Activated naive CD4-positive, alpha-beta T cell treated with anti-CD3 and anti-CD28 coated beads, Interleukin-2, amount 10 ng/mL, durations not matched to agents 7 days and 5 days (primary cell): ENCODE measurements around the gene CHRNA3.
A peak's percentile ranks its signal among the peaks of the same experiment; 100 is the strongest.

ENCODE experiments used
- CTCF ChIA-PET: fragments of 350-600 bp; sonication (Branson Sonifier 250); formaldehyde crosslinking; loops from one replicate; lab custom pipeline; 2021; ENCODE audit warnings: antibody characterized with exemption; lab: Charles Lee
- DNase-seq: peaks from one replicate; pipeline ENCODE4 v3.0.0-alpha.2; 2020
- H3K27ac Mint-ChIP-seq: one replicate; pipeline ENCODE4 v1.8.0; 2021; ENCODE audit warnings: mild to moderate bottlenecking, moderate library complexity, mixed read lengths
- H3K27me3 Mint-ChIP-seq: one replicate; pipeline ENCODE4 v1.8.0; 2021; ENCODE audit warnings: mild to moderate bottlenecking, mixed read lengths
- H3K36me3 Mint-ChIP-seq: one replicate; pipeline ENCODE4 v1.8.0; 2021; ENCODE audit warnings: mixed read lengths
- H3K4me1 Mint-ChIP-seq: one replicate; pipeline ENCODE4 v1.8.0; 2021; ENCODE audit warnings: mixed read lengths
- H3K4me3 Mint-ChIP-seq: one replicate; pipeline ENCODE4 v1.8.0; 2021; ENCODE audit warnings: mild to moderate bottlenecking, moderate library complexity, mixed read lengths
- H3K9me3 Mint-ChIP-seq: one replicate; pipeline ENCODE4 v1.8.0; 2021; ENCODE audit warnings: mixed read lengths

CHRNA3 gene

DNA sequence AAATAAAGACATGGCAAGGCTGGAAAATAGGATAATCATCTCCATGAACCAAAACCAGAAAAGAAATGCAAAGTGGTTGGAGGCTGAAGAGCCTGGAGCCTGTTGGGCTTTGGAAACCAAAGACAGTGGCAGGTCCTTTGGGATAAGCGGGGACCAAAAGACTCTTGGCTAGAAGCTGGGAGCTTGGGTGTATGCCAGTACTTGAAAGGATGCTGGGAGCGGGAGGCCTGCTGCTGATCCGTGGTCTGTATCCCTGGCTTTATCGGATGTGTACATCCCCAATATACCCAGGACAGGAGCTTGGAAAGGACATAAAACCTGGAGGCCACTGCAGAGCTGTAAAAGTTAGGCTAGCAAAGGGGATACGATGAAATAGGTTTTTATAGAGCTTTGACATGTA, 21.5 kb upstream of the CHRNA3 start:
- no peaks in the 10 kb centered on the region for H3K36me3 Mint-ChIP-seq
- H3K4me3 Mint-ChIP-seq: no peak overlapping the region
- no peak for DNase-seq
- CTCF ChIA-PET: interaction anchor here (0.7 kb wide), 2 partner anchors 68 to 70 kb away, joined by 3 read pairs; no protein-coding TSS in a partner anchor
- H3K9me3 Mint-ChIP-seq: no peaks in the 10 kb centered on the region
- H3K27me3 Mint-ChIP-seq: peaks cover 44% of the 10 kb centered on the region
- peaks cover 15% of the 10 kb centered on the region for H3K4me1 Mint-ChIP-seq
- H3K27ac Mint-ChIP-seq: no peak overlapping the region

DNA sequence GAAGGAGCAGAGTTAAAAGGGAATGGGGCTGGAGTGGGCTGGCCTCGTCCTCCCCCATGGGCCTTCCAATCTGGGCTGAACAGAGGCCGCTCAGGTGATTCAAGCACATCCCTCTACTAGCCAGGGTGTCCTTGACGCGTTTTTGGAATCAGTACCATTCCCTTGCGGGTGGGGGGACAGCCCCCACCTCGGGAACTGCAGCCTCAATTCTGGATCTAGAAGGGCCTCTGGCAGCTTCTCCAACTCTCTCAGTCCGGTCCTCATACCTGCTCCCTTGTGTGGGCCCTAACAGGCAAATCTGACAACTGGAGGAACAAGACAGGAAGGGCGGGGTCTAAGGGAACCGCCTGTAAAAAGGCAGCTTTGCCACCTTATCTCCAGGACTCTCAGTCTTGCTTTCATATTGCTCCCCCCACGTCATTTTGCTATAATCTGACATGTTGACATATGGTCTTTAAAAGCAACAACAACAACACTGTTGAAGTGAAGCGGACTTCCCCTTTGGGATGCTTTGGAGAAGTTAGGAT, 21.0 kb upstream of the CHRNA3 start:
- H3K27ac Mint-ChIP-seq: no peak overlapping the region
- no peaks in the 10 kb centered on the region for H3K36me3 Mint-ChIP-seq
- H3K4me1 Mint-ChIP-seq: peaks cover 15% of the 10 kb centered on the region
- CTCF ChIA-PET: interaction anchor here (3.3 kb wide), 1 partner anchor 69 kb away, joined by 24 read pairs; no protein-coding TSS in a partner anchor
- no peak for DNase-seq
- peak overlapping the region; percentile 56 for H3K4me3 Mint-ChIP-seq
- H3K9me3 Mint-ChIP-seq: no peaks in the 10 kb centered on the region
- H3K27me3 Mint-ChIP-seq: peaks cover 49% of the 10 kb centered on the region

DNA sequence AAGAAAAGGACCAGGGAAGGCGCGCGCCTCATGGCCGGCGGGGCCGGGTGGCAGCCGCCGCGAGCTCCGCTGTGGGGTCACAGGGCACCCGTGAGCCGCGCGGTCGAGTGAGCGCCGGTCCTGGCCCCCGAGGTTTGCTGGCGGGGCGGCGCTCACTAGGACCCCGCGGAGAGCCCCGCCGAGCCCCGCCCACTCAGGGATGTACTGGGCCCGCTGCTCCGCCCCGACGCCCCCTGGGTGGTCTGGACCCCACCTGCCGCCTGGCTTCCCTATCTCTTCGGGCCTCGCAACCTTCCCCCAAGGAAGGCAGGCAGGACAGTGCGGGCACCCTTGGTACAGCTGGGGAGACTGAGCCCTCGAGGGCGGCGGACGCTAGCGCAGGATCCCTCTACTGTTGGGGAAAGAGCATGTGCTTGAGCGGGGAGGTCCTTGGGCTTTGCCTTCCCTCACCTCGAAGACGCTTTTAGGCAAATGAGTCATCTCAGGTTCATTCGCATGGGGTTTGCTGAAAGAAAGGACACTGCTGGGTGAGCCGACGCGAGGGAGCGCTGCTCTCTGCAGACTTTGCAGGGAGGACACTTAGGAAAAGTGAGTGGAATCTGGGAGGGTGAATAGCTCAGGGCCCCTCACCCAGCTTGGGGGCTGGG, 20.4 kb upstream of the CHRNA3 start, which contains the start of gene CHRNB4:
Gene CHRNB4, minus strand, starts transcription at position 109 of the 647 bp plus-strand sequence. Its CDS starts 77 bp downstream, at position 32.
- Mint-ChIP-seq H3K4me1 (peaks cover 15% of the 10 kb centered on the region), H3K36me3 (no peaks in the 10 kb centered on the region), H3K9me3 (no peaks in the 10 kb centered on the region), H3K27me3 (peaks cover 55% of the 10 kb centered on the region), H3K4me3 (peak within 1 kb of the TSS; percentile 57), H3K27ac (no peak within 1 kb of the TSS)
- CTCF ChIA-PET: interaction anchor here (1.0 to 3.3 kb wide), 2 partner anchors 22 to 69 kb away, joined by 3 to 24 read pairs; no protein-coding TSS in a partner anchor
- DNase-seq: peak; percentile 41

DNA sequence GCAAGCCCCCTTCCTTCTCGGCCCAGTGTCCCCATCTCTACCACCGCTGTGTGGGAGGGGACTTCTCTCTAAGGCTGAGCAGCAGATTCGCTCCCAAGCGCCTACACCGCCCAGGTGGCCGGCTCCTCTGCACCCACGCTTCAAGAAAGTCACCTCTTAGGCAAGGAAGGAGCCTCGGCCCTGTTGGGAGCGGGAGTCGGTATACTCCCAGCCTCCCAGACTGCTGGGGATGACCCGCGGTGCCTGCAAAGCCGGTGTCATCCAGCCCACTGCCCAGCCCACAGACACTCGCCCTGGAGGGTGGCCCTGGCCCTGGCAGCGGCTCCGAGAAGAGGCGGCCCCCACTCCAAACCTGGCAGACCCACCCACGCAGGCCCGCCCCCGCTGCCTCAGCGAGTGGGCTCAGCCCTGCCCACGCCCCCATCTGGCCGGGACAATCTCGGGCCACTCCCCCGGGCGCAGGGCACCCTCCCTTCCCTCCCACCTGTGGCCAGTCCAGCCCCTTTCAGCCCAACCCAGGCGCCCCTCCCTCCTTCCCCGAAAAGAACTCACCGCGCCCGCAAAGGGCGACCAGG, 19.8 kb upstream of the CHRNA3 start:
- Mint-ChIP-seq H3K4me1 (peaks cover 15% of the 10 kb centered on the region), H3K4me3 (peak overlapping the region; percentile 57), H3K9me3 (no peaks in the 10 kb centered on the region), H3K27ac (no peak overlapping the region), H3K27me3 (peaks cover 56% of the 10 kb centered on the region), H3K36me3 (no peaks in the 10 kb centered on the region)
- DNase-seq: peak; percentile 34
- CTCF ChIA-PET: interaction anchor here (0.9 to 3.3 kb wide), 4 partner anchors 21 to 98 kb away, joined by 3 to 24 read pairs (median 6); no protein-coding TSS in a partner anchor

DNA sequence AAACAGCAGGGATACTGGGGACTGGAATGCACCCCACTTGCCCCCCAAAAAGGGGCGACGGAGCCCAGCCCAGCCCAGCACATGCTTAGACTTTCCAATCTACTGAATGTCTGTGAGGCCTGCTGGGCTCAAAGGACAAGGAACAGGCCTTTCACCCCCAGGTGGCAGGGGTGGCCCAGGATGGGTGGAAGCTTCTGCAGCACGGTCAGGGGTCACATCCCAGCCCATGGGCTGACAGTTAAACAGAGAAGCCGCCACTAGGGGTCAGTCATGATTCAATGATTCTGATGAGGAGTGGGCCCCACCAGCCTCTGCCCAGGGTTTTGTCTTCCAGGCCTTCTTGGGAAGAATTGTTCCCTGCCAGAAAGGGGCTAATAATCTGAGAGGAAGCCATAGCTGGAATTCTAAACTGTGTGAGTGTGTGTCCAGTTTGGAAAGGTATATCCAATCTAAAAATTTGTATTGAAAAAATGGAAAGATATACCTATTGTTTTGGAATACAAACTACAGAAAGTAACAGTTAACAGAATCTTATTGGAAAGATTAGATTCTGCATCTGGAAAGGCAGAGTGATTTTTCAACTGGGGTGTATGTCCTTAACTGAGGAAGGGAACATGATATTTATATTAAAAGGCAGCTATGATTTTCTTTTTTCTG, 18.0 kb upstream of the CHRNA3 start:
- peaks cover 15% of the 10 kb centered on the region for H3K4me1 Mint-ChIP-seq
- no peaks in the 10 kb centered on the region for H3K9me3 Mint-ChIP-seq
- CTCF ChIA-PET: interaction anchor here (0.9 to 3.3 kb wide), 12 partner anchors 8 to 331 kb away, joined by 3 to 24 read pairs (median 4); partner anchors contain the start of gene CHRNA3
- DNase-seq: peak; percentile 68
- peaks cover 59% of the 10 kb centered on the region for H3K27me3 Mint-ChIP-seq
- no peak overlapping the region for H3K4me3 Mint-ChIP-seq
- H3K27ac Mint-ChIP-seq: no peak overlapping the region
- no peaks in the 10 kb centered on the region for H3K36me3 Mint-ChIP-seq

DNA sequence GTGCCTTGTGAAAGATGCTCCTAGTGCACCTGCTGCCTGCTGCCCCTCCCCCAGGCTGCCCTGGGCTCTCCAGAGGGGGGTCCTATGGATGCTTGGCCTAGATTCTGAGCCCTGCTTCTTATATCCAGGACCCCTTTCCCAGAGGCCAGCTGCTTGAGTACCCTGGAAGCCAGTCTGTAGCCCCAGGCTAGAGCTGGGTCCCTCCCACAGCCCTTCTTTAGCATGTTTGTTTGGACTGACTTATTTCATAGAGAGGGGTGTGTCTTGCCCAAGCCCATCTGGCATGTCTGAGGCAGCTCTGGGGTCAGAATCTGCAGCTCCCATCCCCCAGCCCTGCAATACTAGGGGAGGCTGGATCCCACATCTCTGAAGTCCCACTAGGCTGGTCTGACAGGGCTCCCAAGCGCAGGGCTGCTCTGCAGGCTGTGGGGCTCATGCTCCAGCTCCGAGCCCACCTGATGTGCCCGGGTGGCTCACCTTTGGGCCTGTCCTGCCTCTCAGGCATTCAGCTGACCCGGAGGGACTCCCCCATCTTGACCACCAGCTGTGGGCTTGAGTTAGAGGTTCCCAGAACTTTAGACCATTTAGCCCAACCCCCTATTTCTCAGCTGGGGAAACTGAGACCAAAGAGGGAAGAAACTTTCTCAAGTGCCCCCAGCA, 17.1 kb upstream of the CHRNA3 start:
- DNase-seq: no peak
- Mint-ChIP-seq H3K27me3 (peaks cover 63% of the 10 kb centered on the region), H3K4me3 (no peak overlapping the region), H3K36me3 (no peaks in the 10 kb centered on the region), H3K9me3 (peaks cover 2% of the 10 kb centered on the region), H3K27ac (no peak overlapping the region), H3K4me1 (peaks cover 15% of the 10 kb centered on the region)
- CTCF ChIA-PET: interaction anchor here (1.1 to 2.2 kb wide), 8 partner anchors 11 to 330 kb away, joined by 3 to 10 read pairs (median 4); partner anchors contain the start of gene CHRNA3

DNA sequence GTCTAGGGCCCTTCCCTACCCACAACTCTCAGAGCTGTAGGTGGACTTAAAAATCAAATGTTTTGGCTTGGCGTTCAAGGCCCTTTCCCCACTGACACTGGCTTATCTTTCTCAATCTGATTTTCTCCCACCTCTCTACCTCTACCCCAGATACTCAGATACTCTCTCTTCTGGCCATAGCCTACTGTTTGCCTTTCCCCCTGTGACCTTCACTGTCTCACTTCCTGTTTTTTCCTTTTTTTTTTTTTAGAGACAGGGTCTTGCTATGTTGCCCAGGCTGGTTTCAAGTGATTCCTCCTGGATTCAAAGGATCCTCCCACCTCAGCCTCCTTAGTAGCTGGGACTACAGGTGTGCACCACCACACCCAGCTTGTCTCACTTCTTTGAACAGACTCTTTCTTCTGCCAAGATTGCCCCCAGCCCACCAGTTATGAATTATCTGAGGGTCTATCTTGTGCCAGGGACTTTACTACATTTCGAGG, 15.6 kb upstream of the CHRNA3 start:
- CTCF ChIA-PET: interaction anchor here (0.9 to 2.2 kb wide), 3 partner anchors 71 to 103 kb away, joined by 3 to 9 read pairs (median 4); no protein-coding TSS in a partner anchor
- Mint-ChIP-seq H3K27me3 (peaks cover 54% of the 10 kb centered on the region), H3K27ac (no peak overlapping the region), H3K4me3 (no peak overlapping the region), H3K4me1 (peaks cover 7% of the 10 kb centered on the region), H3K9me3 (peaks cover 2% of the 10 kb centered on the region), H3K36me3 (no peaks in the 10 kb centered on the region)
- no peak for DNase-seq

DNA sequence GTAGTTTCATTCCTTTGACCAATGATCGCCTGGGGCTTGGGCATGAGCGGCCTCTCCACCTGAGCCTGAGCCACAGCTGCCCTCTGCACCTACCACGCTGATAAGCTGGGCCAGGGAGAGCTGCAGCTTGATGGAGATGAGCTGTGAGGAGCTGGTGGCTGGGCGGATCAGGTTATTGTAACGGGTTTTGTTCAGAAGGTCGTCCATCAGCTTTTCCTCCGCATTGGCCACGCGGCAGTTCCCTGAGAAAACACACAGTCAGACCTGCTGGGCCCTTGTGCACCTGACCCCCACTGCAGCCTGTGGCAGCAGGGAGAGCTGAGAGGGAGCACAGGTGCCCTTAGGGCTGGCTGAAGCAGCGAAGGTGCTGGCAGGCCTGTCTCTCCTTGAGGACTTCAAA, 14.6 kb upstream of the CHRNA3 start:
- Mint-ChIP-seq H3K27me3 (peaks cover 43% of the 10 kb centered on the region), H3K4me1 (peaks cover 1% of the 10 kb centered on the region), H3K36me3 (no peaks in the 10 kb centered on the region), H3K9me3 (peaks cover 2% of the 10 kb centered on the region), H3K4me3 (no peak overlapping the region), H3K27ac (no peak overlapping the region)
- no peak for DNase-seq
- CTCF ChIA-PET: interaction anchor here (0.9 to 1.4 kb wide), 4 partner anchors 14 to 104 kb away, joined by 3 to 4 read pairs (median 3); no protein-coding TSS in a partner anchor

DNA sequence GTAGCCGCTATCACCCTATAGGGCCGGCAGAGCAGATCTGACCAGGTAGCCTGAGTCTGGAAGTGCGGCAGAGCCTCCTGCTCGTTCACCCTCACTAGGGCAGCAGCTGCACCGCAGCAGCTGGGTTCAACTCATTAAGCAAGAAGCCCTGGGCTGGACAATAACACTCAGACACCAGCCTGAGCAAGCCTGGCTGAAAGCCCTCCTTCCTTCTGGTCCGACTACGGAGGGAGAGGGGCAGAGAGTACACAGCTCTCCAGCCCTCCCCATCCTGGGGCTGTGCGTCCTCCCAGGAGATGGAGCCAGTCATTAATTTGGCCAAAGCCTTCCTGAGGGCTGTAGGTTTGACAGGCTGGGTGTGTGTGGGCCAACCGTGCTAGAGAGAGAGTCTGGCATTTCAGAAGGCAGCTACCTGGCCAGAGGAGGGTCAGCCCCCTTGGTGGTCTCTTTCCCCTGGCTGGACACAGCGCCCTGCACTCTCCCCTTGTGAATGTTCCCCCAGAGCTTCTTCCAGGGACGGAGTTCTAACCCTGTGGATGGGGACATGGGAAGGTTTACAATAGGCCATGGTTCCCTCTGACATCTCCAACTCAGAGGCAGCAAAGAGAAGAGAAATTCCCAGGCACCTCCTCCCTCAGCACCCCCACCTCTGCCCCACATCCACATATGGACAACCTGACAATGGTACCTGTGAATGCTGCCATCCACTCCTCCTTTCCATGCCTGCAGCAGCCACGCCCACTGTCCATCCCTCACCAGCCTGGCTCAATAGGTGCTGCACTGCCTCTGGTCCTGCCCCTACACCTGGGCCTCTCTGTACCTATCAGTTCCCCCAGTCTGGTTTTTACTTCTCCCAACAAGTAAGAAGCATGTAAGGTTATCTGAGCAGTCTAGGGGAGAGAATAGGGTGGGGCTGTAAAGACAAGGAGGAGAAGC, 13.7 kb upstream of the CHRNA3 start:
- Mint-ChIP-seq H3K9me3 (peaks cover 2% of the 10 kb centered on the region), H3K4me1 (no peaks in the 10 kb centered on the region), H3K27ac (no peak overlapping the region), H3K27me3 (peaks cover 39% of the 10 kb centered on the region), H3K4me3 (no peak overlapping the region), H3K36me3 (no peaks in the 10 kb centered on the region)
- DNase-seq: no peak
- CTCF ChIA-PET: interaction anchor here (0.8 to 1.3 kb wide), 2 partner anchors 76 to 105 kb away, joined by 3 read pairs; no protein-coding TSS in a partner anchor

DNA sequence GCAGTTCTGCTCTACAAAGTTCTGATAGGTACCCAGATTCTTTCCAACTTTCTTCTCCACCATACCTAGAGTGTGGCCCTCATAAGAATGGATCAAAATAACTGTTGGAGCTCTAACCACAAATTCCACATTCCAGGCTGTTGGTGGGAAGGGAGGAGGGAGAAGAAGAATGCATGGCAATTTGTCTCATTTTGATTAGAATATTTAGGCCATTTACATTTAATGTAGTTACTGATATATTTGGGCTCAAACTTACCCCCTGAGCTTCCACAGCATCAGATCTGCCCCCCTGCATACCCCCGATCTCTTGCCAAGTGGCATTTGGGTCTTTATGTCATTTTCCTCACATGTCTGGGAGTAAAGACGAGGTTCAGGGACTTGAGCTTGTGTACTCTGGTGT, 12.6 kb upstream of the CHRNA3 start:
- CTCF ChIA-PET: no interaction called here
- Mint-ChIP-seq H3K4me3 (no peak overlapping the region), H3K36me3 (no peaks in the 10 kb centered on the region), H3K9me3 (peaks cover 2% of the 10 kb centered on the region), H3K27ac (no peak overlapping the region), H3K27me3 (peaks cover 39% of the 10 kb centered on the region), H3K4me1 (no peaks in the 10 kb centered on the region)
- no peak for DNase-seq

DNA sequence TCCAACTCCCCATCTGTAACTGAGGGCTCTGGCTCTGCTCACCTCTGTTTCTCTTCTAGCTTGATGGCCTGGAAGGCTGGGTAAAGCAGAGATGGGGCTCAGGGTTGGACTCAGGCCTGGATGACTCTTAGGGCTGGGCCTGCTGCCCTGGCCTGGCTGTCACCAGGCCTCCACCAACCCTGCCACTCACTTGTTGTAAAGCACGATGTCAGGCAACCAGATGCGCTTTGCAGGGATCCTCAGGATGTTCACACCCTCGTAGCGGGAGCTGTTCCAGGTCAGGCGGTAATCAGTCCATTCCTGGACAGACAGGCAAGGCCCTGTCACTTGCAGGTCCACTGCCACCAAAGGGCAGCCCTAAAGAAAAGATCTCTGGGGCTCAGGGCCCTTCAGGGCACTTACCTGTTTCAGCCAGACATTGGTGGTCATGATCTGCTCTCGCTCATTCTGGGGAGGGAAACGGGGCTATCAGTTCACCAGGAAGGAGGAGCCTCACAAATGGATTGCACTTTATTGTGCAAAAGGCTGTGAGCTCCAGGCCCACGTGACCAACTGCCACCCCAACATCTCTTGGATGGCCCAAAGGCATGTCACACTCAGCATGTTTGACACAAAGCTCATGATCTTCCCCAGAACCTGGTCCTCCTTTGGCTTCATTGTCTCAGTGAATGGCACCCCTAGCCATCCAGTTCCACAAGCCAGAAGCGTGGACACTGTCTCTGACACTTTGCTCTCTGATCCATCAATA, 10.3 kb upstream of the CHRNA3 start:
- no peaks in the 10 kb centered on the region for H3K4me1 Mint-ChIP-seq
- no peaks in the 10 kb centered on the region for H3K36me3 Mint-ChIP-seq
- no peak overlapping the region for H3K27ac Mint-ChIP-seq
- peaks cover 36% of the 10 kb centered on the region for H3K27me3 Mint-ChIP-seq
- no peak overlapping the region for H3K4me3 Mint-ChIP-seq
- CTCF ChIA-PET: interaction anchor here (0.9 to 1.0 kb wide), 2 partner anchors 8 to 12 kb away, joined by 3 read pairs; no protein-coding TSS in a partner anchor
- H3K9me3 Mint-ChIP-seq: peaks cover 2% of the 10 kb centered on the region
- DNase-seq: no peak

DNA sequence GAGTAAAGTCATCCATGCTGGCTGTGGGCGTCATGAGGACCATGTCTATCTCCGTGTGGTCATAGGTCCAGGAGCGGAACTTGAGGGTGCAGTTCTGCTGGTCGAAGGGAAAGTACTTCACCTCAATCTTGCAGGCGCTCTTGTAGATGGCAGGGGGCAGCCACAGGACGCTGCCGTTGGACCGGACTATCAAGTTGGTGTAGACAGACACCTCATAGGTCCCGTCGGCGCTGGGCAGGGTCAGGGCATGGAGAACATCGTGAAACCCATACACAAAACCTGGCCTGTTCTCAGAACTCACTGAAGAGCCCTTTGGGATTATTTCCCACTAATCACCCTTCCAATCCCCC, 8.9 kb upstream of the CHRNA3 start:
- H3K27ac Mint-ChIP-seq: no peak overlapping the region
- H3K27me3 Mint-ChIP-seq: peaks cover 45% of the 10 kb centered on the region
- H3K4me1 Mint-ChIP-seq: no peaks in the 10 kb centered on the region
- CTCF ChIA-PET: no interaction called here
- H3K36me3 Mint-ChIP-seq: no peaks in the 10 kb centered on the region
- H3K9me3 Mint-ChIP-seq: peaks cover 2% of the 10 kb centered on the region
- DNase-seq: no peak
- no peak overlapping the region for H3K4me3 Mint-ChIP-seq
